GM18520 (cell line): ENCODE data around the gene GLIS1.

Source experiments
- ATAC-seq: cut with Tn5 transposase; IDR thresholded peaks from one replicate; pipeline ENCODE4 v1.9.1; 2021; ENCODE audit not compliant: unreplicated experiment

GLIS1 gene

GRCh38 chr1:53694718-53695091 is 44.3 kb downstream of the GLIS1 start:
- no peak for ATAC-seq

- no peak for ATAC-seq
These were observed 44.9 kb downstream of the GLIS1 start for GRCh38 chr1:53693773-53694717.

- ATAC-seq, result no peak
These were observed 45.6 kb downstream of the GLIS1 start for GRCh38 chr1:53693339-53693738.

GRCh38 chr1:53691326-53691725 is 47.6 kb downstream of the GLIS1 start:
- no peak for ATAC-seq

- no peak for ATAC-seq
These were observed 48.6 kb downstream of the GLIS1 start for GRCh38 chr1:53690411-53690810.

- ATAC-seq, result no peak
These were observed 49.1 kb downstream of the GLIS1 start for GRCh38 chr1:53689736-53690326.

- ATAC-seq, result no peak
These were observed 49.7 kb downstream of the GLIS1 start for GRCh38 chr1:53689223-53689622.

- no peak for ATAC-seq
These were observed 50.4 kb downstream of the GLIS1 start for GRCh38 chr1:53688381-53689102.

- no peak for ATAC-seq
These were observed 51.1 kb downstream of the GLIS1 start for GRCh38 chr1:53687901-53688300.

GRCh38 chr1:53687426-53687825 is 51.5 kb downstream of the GLIS1 start:
- ATAC-seq, result no peak

- ATAC-seq, result no peak
These were observed 52.0 kb downstream of the GLIS1 start for GRCh38 chr1:53686965-53687267.

- no peak for ATAC-seq
These were observed 52.6 kb downstream of the GLIS1 start for GRCh38 chr1:53686091-53686964.

GRCh38 chr1:53685272-53686051 is 53.5 kb downstream of the GLIS1 start:
- no peak for ATAC-seq

- ATAC-seq, result no peak
These were observed 54.2 kb downstream of the GLIS1 start for GRCh38 chr1:53684741-53685140.

GRCh38 chr1:53683986-53684740 is 54.8 kb downstream of the GLIS1 start:
- no peak for ATAC-seq

GRCh38 chr1:53682881-53683280 is 56.1 kb downstream of the GLIS1 start:
- ATAC-seq, result no peak

GRCh38 chr1:53681977-53682685 is 56.8 kb downstream of the GLIS1 start:
- no peak for ATAC-seq

GRCh38 chr1:53681351-53681976 is 57.5 kb downstream of the GLIS1 start:
- no peak for ATAC-seq
